DND-41 (cell line): ENCODE measurements around the gene LRATD1.

Experiments used
- CTCF ChIP-seq: IDR thresholded peaks from 2 replicates; pipeline ENCODE4 v1.5.1; 2012; ENCODE audit warnings: borderline replicate concordance, low read length, moderate library complexity, mild to moderate bottlenecking; ENCODE audit not compliant: poor library complexity, severe bottlenecking; ENCODE audit errors: extremely low read depth
- EZH2 ChIP-seq: IDR thresholded peaks from 3 replicates; pipeline ENCODE4 v1.6.1; 2012; ENCODE audit warnings: borderline replicate concordance, low read depth, mild to moderate bottlenecking, moderate library complexity, low read length, inconsistent platforms; ENCODE audit not compliant: severe bottlenecking

GRCh38 chr2:14632133-14632936 lies at the start of gene LRATD1:
- no peak for TF ChIP-seq CTCF
- TF ChIP-seq EZH2: no peak
